ENCODE data around the gene LY6G5B. TPM values are rescaled to one million over a fixed set of nuclear protein-coding genes. Genes with fewer than 3 reads are reported as not detected.

LY6G5B gene
- total and polyA plus RNA-seq, 12 donors = 0.48 to 13.4 (median 4.7) TPM

GRCh38 chr6:31661262-31662123 is 8.3 kb upstream of the LY6G5B start:
- Histone ChIP-seq H3K27ac (peak overlapping the region; percentile 73 to 97 (median 86)), H3K4me1 (replicated peaks in 1 of 2) (peaks cover 20 to 47% of the 10 kb centered on the region in 2 donors), H3K27me3 (no peaks in the 10 kb centered on the region), H3K4me3 (peak overlapping the region in 1 of 4 donors; percentile 80), H3K36me3 (replicated peaks in 1 of 2) (peaks cover 0 to 20% of the 10 kb centered on the region in 2 donors), H3K9me3 (replicated peaks in 1 of 3) (no peaks in the 10 kb centered on the region)
- 64 to 71% (median 68%) methylated on average over 12 of the region's 12 CpGs for WGBS, 4 donors
- no peak for TF ChIP-seq CTCF (IDR thresholded peaks at IDR 0.05)
- TF ChIP-seq POLR2A (IDR thresholded peaks at IDR 0.05) = no peak
- intact Hi-C loops (cut with DNase I) = no loop called here
- no peak for DNase-seq

- TF ChIP-seq POLR2A (IDR thresholded peaks at IDR 0.05) (no peak), CTCF (IDR thresholded peaks at IDR 0.05) (no peak)
- Histone ChIP-seq H3K4me1 (replicated peaks in 1 of 2) (peaks cover 20 to 54% of the 10 kb centered on the region in 2 donors), H3K27ac (no peak overlapping the region), H3K9me3 (replicated peaks in 1 of 3) (no peaks in the 10 kb centered on the region), H3K4me3 (no peak overlapping the region), H3K27me3 (no peaks in the 10 kb centered on the region), H3K36me3 (replicated peaks in 1 of 2) (peaks cover 0 to 18% of the 10 kb centered on the region in 2 donors)
- intact Hi-C loops (cut with DNase I) = no loop called here
- DNase-seq = no peak
- 87 to 90% (median 88%) methylated on average over 10 to 12 of the region's 12 CpGs for WGBS, 4 donors
These were observed 7.6 kb upstream of the LY6G5B start for GRCh38 chr6:31662124-31662723.

- no peak for DNase-seq
- peaks cover 0 to 24% of the 10 kb centered on the region in 2 donors for H3K36me3 ChIP-seq (replicated peaks in 1 of 2)
- H3K9me3 ChIP-seq (replicated peaks in 1 of 3) = no peaks in the 10 kb centered on the region
- TF ChIP-seq CTCF (IDR thresholded peaks at IDR 0.05) = no peak
- TF ChIP-seq POLR2A (IDR thresholded peaks at IDR 0.05) = no peak
- 71 to 78% (median 72%) methylated on average over 5 to 9 of the region's 9 CpGs for WGBS, 4 donors
- H3K4me3 ChIP-seq = peak overlapping the region in 1 of 4 donors; percentile 95
- H3K4me1 ChIP-seq (replicated peaks in 1 of 2) = peaks cover 20 to 59% of the 10 kb centered on the region in 2 donors
- H3K27ac ChIP-seq = peak overlapping the region in 4 of 5 donors; percentile 83 to 96 (median 90)
- intact Hi-C loops (cut with DNase I) = no loop called here
- H3K27me3 ChIP-seq = no peaks in the 10 kb centered on the region
These were observed 6.4 kb upstream of the LY6G5B start for GRCh38 chr6:31663126-31663960.

All from adrenal gland (tissue), 12 donors.